ENCODE measurements around the gene SRSF4.

- no peak for TF ChIP-seq POLR2AphosphoS5 (IDR thresholded peaks at IDR 0.05)
- no peak for TF ChIP-seq CTCF (IDR thresholded peaks at IDR 0.05)
- TF ChIP-seq POLR2A (IDR thresholded peaks at IDR 0.05) = no peak
- TF ChIP-seq EP300 (IDR thresholded peaks at IDR 0.05) = no peak
Observed at GRCh38 chr1:29113413-29114117, 68.1 kb downstream of the SRSF4 start.

Measured in gastroesophageal sphincter (tissue), 3 donors.